Keratinocyte (primary cell): ENCODE measurements around the gene FARP2. TPM values are rescaled to one million over a fixed set of nuclear protein-coding genes. Genes with fewer than 3 reads are reported as not detected.

Experiments used
- DNase-seq: peaks from one replicate; pipeline ENCODE4 v3.0.0-alpha.2; 2011; ENCODE audit warnings: low read depth, missing footprints, low spot score
- FAIRE-seq: peaks from 2 replicates; lab custom pipeline; 2011; peaks lifted over from hg19 to GRCh38; lab: Jason Lieb, UNC
- H2AFZ ChIP-seq: 2 replicates; pipeline ENCODE4 v1.6.0; 2012; ENCODE audit warnings: low read length, control low read depth, inconsistent platforms; ENCODE audit not compliant: control insufficient read depth
- H3K27ac ChIP-seq: 2 replicates; pipeline ENCODE4 v1.5.1; 2011; ENCODE audit warnings: low read length; ENCODE audit not compliant: control insufficient read depth, insufficient read depth
- H3K27me3 ChIP-seq: 3 replicates; pipeline ENCODE4 v1.6.0; 2011; ENCODE audit warnings: low read length; ENCODE audit not compliant: control insufficient read depth, insufficient read depth; ENCODE audit errors: extremely low read depth
- H3K36me3 ChIP-seq, 2 experiments: 2 replicates in 1 of 2; 3 replicates in 1 of 2; pipeline ENCODE4 v1.5.1; 2011; ENCODE audit warnings: low read length in 2 of 2, mild to moderate bottlenecking in 1 of 2; ENCODE audit not compliant: control insufficient read depth in 2 of 2, insufficient read depth in 2 of 2; ENCODE audit errors: extremely low read depth in 1 of 2
- H3K4me1 ChIP-seq: 3 replicates; pipeline ENCODE4 v1.5.1; 2011; ENCODE audit warnings: low read length; ENCODE audit not compliant: control insufficient read depth, insufficient read depth; ENCODE audit errors: extremely low read depth
- H3K4me2 ChIP-seq: 3 replicates; pipeline ENCODE4 v1.6.0; 2011; ENCODE audit warnings: low read depth, low read length; ENCODE audit not compliant: control insufficient read depth, insufficient read depth; ENCODE audit errors: extremely low read depth
- H3K4me3 ChIP-seq, 3 experiments: fragments of 200-600 bp in 1 of 3; sonication (generic) in 1 of 3; 2 replicates in 2 of 3; 3 replicates in 1 of 3; pipeline ENCODE4 v1.5.1; 2011 to 2016; ENCODE audit warnings: low read length in 3 of 3, mild to moderate bottlenecking in 3 of 3, control low read depth in 2 of 3, inconsistent platforms in 1 of 3, low read depth in 1 of 3, mixed read lengths in 1 of 3, mixed run types in 1 of 3, moderate library complexity in 1 of 3; ENCODE audit not compliant: control insufficient read depth in 2 of 3, insufficient read depth in 2 of 3; ENCODE audit errors: extremely low read depth in 1 of 3
- H3K79me2 ChIP-seq: 2 replicates; pipeline ENCODE4 v1.6.0; 2012; ENCODE audit warnings: low read length; ENCODE audit not compliant: control insufficient read depth, insufficient read depth
- H3K9ac ChIP-seq: 3 replicates; pipeline ENCODE4 v1.6.0; 2011; ENCODE audit warnings: low read length; ENCODE audit not compliant: control insufficient read depth, insufficient read depth; ENCODE audit errors: extremely low read depth
- H3K9me1 ChIP-seq: 3 replicates; pipeline ENCODE4 v1.6.0; 2011; ENCODE audit warnings: low read length; ENCODE audit not compliant: control insufficient read depth, insufficient read depth; ENCODE audit errors: extremely low read depth
- H3K9me3 ChIP-seq: 2 replicates; pipeline ENCODE4 v1.5.1; 2012; ENCODE audit warnings: low read depth, low read length; ENCODE audit not compliant: control insufficient read depth
- H4K20me1 ChIP-seq: 3 replicates; pipeline ENCODE4 v1.6.0; 2011; ENCODE audit warnings: low read length; ENCODE audit not compliant: control insufficient read depth, insufficient read depth; ENCODE audit errors: extremely low read depth
- EZH2 ChIP-seq: IDR thresholded peaks from one replicate; pipeline ENCODE4 v1.6.1; 2012; ENCODE audit warnings: inconsistent platforms, mild to moderate bottlenecking, low read length, moderate library complexity
- dilution Hi-C: fragments of 300-500 bp; cut with MboI; formaldehyde crosslinking; loops from one replicate; pipeline ENCODE4 v1.7.0; 2020; ENCODE audit warnings: low sequenced_read_pairs; ENCODE audit not compliant: extremely low pct_ligation_motif_present
- polyA plus RNA-seq, 5 experiments: library from polyadenylated mRNA; depleted of rRNA in 3 of 5; stranded (reverse) in 3 of 5; stranded (forward) in 1 of 5; unstranded in 1 of 5; fragments of >200 nt; gene quantifications; 1 replicate in 1 of 5; 2 replicates in 3 of 5; 3 replicates in 1 of 5; pipeline versions ENCODE4 v1.2.1 to v1.2.3, GENCODE V29; 2011 to 2012; ENCODE audit warnings: missing spikeins in 2 of 5, low read depth in 1 of 5, low replicate concordance in 1 of 5
- TF ChIP-seq, protein P1 (sequence below), 3 experiments: IDR thresholded peaks in 1 of 3; conservative IDR thresholded peaks in 1 of 3; optimal IDR thresholded peaks in 1 of 3; 2 replicates in 2 of 3; 3 replicates in 1 of 3; pipeline versions ENCODE3 to v1.5.1; 2011; ENCODE audit warnings: low read length in 3 of 3, mild to moderate bottlenecking in 3 of 3, moderate library complexity in 2 of 3, control low read depth in 1 of 3, inconsistent platforms in 1 of 3; ENCODE audit not compliant: insufficient read depth in 2 of 3; ENCODE audit errors: extremely low read depth in 1 of 3

Gene FARP2
- polyA plus RNA-seq, 1 donor (not counting 4 experiments of a cell fraction or from before 2014, with no cell fraction given): 39.3 TPM

DNA sequence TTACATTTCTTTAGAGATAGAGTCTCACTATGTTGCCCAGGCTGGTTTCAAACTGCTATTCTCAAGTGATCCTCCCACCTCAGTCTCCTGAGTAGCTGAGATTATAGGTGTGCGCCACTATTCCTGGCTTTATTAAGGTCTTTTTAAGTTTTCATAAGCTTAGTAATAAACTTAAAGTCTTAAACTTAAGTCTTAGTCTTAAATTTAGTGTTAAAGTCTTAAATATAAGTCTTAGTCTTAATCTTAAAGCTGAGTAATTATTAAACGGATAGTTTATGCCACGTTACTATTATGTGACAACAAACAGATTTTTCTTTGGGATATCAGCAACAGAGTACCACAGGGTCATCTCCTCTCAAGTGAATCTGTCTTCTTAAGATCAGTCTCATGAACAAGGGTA is 12.6 kb downstream of the FARP2 start:
- dilution Hi-C loops: no loop called here
- peaks cover 2% of the 10 kb centered on the region for H3K9me1 ChIP-seq
- DNase-seq (no peak), FAIRE-seq (no peak)
- peaks cover 0 to 4% of the 10 kb centered on the region in 2 experiments for H3K36me3 ChIP-seq
- peaks cover 47% of the 10 kb centered on the region for H3K79me2 ChIP-seq
- H3K4me1 ChIP-seq: no peaks in the 10 kb centered on the region
- H3K27me3 ChIP-seq: no peaks in the 10 kb centered on the region
- no peak for TF ChIP-seq EZH2
- TF ChIP-seq, protein P1, sequence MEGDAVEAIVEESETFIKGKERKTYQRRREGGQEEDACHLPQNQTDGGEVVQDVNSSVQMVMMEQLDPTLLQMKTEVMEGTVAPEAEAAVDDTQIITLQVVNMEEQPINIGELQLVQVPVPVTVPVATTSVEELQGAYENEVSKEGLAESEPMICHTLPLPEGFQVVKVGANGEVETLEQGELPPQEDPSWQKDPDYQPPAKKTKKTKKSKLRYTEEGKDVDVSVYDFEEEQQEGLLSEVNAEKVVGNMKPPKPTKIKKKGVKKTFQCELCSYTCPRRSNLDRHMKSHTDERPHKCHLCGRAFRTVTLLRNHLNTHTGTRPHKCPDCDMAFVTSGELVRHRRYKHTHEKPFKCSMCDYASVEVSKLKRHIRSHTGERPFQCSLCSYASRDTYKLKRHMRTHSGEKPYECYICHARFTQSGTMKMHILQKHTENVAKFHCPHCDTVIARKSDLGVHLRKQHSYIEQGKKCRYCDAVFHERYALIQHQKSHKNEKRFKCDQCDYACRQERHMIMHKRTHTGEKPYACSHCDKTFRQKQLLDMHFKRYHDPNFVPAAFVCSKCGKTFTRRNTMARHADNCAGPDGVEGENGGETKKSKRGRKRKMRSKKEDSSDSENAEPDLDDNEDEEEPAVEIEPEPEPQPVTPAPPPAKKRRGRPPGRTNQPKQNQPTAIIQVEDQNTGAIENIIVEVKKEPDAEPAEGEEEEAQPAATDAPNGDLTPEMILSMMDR (optimal IDR thresholded peaks at IDR 0.05 in 1 of 3, IDR thresholded peaks at IDR 0.05 in 1 of 3, conservative IDR thresholded peaks at IDR 0.05 in 1 of 3; ENCODE audit: extremely low read depth in 1 of 3, insufficient read depth in 2 of 3, low read length in 3 of 3): no peak
- H4K20me1 ChIP-seq: no peaks in the 10 kb centered on the region
- H3K9me3 ChIP-seq: no peaks in the 10 kb centered on the region
- no peak overlapping the region for H3K27ac ChIP-seq
- H3K9ac ChIP-seq: no peak overlapping the region
- no peak overlapping the region for H3K4me3 ChIP-seq
- H3K4me2 ChIP-seq: no peak overlapping the region
- H2AFZ ChIP-seq: no peak overlapping the region

DNA sequence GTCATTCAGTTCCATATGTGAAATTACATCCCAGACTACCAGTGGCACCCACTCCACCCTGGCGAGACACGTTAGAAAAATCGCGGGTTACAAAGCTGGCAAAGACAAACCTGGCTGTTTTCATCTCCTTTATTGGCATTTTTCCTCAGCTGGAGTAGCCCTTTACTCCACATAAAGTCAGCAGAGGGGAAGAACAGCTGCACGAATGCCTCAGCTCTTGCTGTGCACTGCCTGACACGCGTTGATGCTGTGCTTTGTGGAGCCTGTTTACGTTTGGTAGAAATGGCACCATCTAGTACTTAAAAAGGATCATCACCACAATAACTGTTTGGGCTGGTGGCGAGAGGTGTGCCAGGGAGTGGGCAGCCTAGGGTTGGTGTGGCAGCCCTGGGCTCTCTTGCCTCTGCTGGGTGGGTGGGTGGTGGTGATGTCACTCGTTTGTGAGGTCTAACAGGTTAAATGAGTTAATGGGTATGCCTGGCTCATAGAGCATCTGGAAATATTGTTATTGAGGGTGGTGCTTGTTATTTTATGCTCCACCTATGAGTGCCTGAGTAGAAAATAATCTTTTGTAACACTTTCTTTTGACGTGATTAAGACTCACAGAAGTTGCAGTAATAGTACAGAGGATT is 16.4 kb downstream of the FARP2 start:
- no peaks in the 10 kb centered on the region for H4K20me1 ChIP-seq
- DNase-seq (no peak), FAIRE-seq (no peak)
- TF ChIP-seq, protein P1 (optimal IDR thresholded peaks at IDR 0.05 in 1 of 3, IDR thresholded peaks at IDR 0.05 in 1 of 3, conservative IDR thresholded peaks at IDR 0.05 in 1 of 3; ENCODE audit: extremely low read depth in 1 of 3, insufficient read depth in 2 of 3, low read length in 3 of 3): no peak
- no peak for TF ChIP-seq EZH2
- no peak overlapping the region for H3K4me3 ChIP-seq
- H3K9me3 ChIP-seq: no peaks in the 10 kb centered on the region
- peaks cover 0 to 7% of the 10 kb centered on the region in 2 experiments for H3K36me3 ChIP-seq
- no peak overlapping the region for H3K9ac ChIP-seq
- H3K4me2 ChIP-seq: no peak overlapping the region
- peaks cover 40% of the 10 kb centered on the region for H3K79me2 ChIP-seq
- H3K27me3 ChIP-seq: no peaks in the 10 kb centered on the region
- no peaks in the 10 kb centered on the region for H3K9me1 ChIP-seq
- H2AFZ ChIP-seq: no peak overlapping the region
- H3K4me1 ChIP-seq: peaks cover 5% of the 10 kb centered on the region
- dilution Hi-C loops: no loop called here
- H3K27ac ChIP-seq: no peak overlapping the region
